ENCODE results near the gene ADARB1.

DNA sequence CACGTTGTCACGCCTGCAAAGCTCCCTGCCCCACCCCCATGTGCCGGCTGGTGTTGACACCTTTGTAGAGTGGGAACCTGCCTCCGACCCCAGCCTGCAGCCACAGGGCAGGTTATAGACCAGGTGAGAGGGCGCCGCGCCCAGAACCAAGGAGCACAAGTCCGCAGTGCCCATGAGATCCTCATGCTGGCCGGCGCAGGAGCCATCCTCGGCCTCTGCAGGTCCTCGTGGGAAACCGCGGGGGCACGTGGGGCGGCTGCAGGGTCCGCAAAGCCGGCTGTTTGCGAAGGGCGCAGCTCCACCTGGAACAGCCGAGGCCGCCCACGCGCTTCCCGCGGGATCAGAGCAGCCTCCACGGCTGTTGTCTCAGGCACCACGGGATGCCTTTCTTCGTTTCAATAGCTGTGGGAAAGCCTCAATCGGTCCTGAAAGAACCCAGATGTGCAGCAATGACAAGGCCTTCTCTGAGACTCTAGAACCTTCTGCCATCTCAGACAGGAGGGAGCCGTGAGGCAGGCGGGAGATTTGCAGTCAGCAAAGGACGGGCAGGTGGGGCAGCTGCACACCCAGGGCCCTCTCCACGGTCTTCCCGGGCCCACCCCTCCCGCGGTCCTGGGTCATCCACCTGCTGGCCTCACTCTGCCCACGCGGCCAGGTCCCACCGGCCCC is 183.4 kb downstream of the ADARB1 start:
- TF ChIP-seq, protein P1, sequence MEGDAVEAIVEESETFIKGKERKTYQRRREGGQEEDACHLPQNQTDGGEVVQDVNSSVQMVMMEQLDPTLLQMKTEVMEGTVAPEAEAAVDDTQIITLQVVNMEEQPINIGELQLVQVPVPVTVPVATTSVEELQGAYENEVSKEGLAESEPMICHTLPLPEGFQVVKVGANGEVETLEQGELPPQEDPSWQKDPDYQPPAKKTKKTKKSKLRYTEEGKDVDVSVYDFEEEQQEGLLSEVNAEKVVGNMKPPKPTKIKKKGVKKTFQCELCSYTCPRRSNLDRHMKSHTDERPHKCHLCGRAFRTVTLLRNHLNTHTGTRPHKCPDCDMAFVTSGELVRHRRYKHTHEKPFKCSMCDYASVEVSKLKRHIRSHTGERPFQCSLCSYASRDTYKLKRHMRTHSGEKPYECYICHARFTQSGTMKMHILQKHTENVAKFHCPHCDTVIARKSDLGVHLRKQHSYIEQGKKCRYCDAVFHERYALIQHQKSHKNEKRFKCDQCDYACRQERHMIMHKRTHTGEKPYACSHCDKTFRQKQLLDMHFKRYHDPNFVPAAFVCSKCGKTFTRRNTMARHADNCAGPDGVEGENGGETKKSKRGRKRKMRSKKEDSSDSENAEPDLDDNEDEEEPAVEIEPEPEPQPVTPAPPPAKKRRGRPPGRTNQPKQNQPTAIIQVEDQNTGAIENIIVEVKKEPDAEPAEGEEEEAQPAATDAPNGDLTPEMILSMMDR (IDR thresholded peaks at IDR 0.05; ENCODE audit: borderline replicate concordance, extremely low read depth, low read length, poor library complexity, severe bottlenecking): no peak
- TF ChIP-seq EZH2 (IDR thresholded peaks at IDR 0.05; ENCODE audit: borderline replicate concordance, low read depth, low read length, severe bottlenecking): no peak
